Panc1 (cell line): Measurements from ENCODE around the gene RIC8B.

ENCODE experiments used
- POLR2AphosphoS5 ChIP-seq: IDR thresholded peaks from 2 replicates; pipeline ENCODE4 v1.6.1; 2012; ENCODE audit warnings: mild to moderate bottlenecking, low read depth, low read length, moderate library complexity
- TF ChIP-seq, protein P1 (sequence below): fragments of 450-650 bp; IDR thresholded peaks from 2 replicates; pipeline ENCODE4 v1.5.1; 2017; ENCODE audit warnings: mild to moderate bottlenecking
- TF ChIP-seq, protein P2 (sequence below), 2 experiments: IDR thresholded peaks; 2 replicates each; pipeline ENCODE4 v1.6.1; 2011 to 2012; ENCODE audit warnings: low read depth in 2 of 2, control low read depth in 1 of 2, low read length in 1 of 2, mild to moderate bottlenecking in 1 of 2, moderate library complexity in 1 of 2; ENCODE audit not compliant: insufficient read depth in 1 of 2

DNA sequence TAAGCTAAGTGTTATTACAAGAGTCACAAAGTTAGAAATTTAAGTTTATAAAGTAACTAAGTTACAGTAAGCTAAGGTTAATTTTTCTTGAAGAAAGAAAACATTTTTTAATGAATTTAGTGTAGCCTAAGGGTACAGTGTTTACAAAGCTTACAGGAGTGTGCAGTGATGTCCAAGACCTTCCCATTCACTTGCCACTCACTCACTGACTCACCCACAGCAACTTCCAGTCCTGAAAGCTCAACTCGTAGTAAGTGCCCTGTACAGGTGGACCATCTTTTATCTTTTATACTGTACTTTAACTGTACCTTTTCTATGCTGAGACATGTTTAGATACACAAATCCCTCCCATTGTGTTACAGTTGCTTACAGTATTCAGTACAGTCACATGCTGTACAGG lies 120.3 kb downstream of the RIC8B start:
- TF ChIP-seq, protein P1, sequence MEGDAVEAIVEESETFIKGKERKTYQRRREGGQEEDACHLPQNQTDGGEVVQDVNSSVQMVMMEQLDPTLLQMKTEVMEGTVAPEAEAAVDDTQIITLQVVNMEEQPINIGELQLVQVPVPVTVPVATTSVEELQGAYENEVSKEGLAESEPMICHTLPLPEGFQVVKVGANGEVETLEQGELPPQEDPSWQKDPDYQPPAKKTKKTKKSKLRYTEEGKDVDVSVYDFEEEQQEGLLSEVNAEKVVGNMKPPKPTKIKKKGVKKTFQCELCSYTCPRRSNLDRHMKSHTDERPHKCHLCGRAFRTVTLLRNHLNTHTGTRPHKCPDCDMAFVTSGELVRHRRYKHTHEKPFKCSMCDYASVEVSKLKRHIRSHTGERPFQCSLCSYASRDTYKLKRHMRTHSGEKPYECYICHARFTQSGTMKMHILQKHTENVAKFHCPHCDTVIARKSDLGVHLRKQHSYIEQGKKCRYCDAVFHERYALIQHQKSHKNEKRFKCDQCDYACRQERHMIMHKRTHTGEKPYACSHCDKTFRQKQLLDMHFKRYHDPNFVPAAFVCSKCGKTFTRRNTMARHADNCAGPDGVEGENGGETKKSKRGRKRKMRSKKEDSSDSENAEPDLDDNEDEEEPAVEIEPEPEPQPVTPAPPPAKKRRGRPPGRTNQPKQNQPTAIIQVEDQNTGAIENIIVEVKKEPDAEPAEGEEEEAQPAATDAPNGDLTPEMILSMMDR: no peak
- no peak for TF ChIP-seq POLR2AphosphoS5
- TF ChIP-seq, protein P2, sequence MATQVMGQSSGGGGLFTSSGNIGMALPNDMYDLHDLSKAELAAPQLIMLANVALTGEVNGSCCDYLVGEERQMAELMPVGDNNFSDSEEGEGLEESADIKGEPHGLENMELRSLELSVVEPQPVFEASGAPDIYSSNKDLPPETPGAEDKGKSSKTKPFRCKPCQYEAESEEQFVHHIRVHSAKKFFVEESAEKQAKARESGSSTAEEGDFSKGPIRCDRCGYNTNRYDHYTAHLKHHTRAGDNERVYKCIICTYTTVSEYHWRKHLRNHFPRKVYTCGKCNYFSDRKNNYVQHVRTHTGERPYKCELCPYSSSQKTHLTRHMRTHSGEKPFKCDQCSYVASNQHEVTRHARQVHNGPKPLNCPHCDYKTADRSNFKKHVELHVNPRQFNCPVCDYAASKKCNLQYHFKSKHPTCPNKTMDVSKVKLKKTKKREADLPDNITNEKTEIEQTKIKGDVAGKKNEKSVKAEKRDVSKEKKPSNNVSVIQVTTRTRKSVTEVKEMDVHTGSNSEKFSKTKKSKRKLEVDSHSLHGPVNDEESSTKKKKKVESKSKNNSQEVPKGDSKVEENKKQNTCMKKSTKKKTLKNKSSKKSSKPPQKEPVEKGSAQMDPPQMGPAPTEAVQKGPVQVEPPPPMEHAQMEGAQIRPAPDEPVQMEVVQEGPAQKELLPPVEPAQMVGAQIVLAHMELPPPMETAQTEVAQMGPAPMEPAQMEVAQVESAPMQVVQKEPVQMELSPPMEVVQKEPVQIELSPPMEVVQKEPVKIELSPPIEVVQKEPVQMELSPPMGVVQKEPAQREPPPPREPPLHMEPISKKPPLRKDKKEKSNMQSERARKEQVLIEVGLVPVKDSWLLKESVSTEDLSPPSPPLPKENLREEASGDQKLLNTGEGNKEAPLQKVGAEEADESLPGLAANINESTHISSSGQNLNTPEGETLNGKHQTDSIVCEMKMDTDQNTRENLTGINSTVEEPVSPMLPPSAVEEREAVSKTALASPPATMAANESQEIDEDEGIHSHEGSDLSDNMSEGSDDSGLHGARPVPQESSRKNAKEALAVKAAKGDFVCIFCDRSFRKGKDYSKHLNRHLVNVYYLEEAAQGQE (IDR thresholded peaks at IDR 0.05; ENCODE audit: insufficient read depth in 1 of 2, low read depth in 2 of 2, low read length in 1 of 2): no peak
